CD1c-positive myeloid dendritic cell (primary cell): ENCODE measurements around the gene RAP2B.

Experiments
- DNase-seq: peaks from one replicate; pipeline ENCODE4 v3.0.0-alpha.2; 2016; ENCODE audit errors: extremely low spot score

RAP2B gene

GRCh38 chr3:153160451-153161137, 1.4 kb upstream of the RAP2B start:
- DNase-seq: peak; percentile 95

DNA sequence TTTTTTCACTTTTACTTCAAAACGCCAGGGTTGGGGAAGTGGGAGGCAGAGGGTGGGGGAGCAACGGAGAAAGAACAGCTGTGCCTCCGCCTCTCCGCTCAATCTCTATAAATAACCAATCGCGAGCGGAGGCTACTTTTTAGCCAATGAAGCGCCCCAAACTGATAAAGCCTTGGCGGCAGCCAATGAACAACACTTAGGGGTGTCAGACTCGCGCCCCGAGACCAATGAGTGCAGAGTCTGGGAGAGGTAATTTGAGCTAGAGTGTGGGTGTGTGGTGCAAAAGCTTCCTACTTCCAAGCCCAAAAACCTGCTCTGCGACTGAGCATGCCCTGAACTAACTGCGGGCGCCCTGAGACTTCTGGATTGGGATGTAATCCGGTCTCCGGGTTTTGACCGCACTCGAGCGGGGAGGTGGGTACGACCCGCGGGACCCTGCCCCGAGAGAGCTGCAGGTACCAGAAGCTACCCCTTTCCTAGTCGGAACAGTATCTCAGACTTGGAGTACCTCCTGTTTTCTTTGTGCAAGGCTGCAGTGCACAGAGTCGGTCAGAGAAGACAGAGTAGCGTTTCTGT, 800 bp upstream of the RAP2B start:
- peak; percentile 99 for DNase-seq

- DNase-seq: peak; percentile 67
These were observed 727 bp downstream of the RAP2B start for GRCh38 chr3:153162513-153163392.

- DNase-seq: peak; percentile 27
These were observed 1.3 kb downstream of the RAP2B start for GRCh38 chr3:153163393-153163724.

- no peak for DNase-seq
These were observed 1.9 kb downstream of the RAP2B start for GRCh38 chr3:153163756-153164550.

DNA sequence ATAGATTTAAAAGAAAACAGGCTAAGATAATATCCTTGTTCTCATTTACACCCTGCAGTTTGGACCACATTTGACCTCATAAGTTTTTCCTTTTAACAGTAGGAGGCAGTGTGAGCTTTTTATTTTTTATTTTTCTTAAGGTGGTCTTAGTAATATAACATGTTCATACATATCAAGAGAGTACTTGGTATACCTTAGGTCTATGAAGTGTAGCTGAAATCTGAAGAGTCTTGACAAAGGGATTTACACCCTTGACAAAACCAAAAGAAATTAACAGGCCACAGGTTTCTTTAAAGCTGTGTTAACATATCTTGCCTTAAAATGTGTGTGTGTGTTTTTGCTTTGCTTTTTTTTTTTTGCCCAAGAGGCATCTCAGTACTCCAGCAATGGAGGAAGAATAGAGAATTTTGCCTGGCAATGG, 3.2 kb downstream of the RAP2B start:
- peak; percentile 23 for DNase-seq

- no peak for DNase-seq
These were observed 4.2 kb downstream of the RAP2B start for GRCh38 chr3:153166206-153166605.

DNA sequence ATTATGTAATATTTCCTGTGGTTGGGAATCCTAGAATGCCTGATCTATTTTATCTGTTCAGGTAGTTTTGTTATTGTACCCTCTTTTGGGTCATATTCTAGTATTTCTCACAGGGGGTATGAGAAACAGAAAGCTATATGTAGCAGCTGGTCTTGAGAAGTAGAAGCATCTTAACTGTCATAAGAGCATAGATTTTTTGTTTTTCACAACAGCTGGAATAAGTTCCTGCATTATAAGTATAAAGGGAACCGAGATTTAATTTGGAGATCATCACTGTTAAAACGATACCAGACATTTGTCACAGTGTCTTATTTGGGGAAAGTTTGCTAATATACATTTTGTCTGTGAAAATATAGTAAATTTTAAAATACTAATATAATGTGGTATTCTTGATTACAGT, 4.8 kb downstream of the RAP2B start:
- peak; percentile 38 for DNase-seq

GRCh38 chr3:153169793-153170383, 7.9 kb downstream of the RAP2B start:
- DNase-seq: no peak

DNA sequence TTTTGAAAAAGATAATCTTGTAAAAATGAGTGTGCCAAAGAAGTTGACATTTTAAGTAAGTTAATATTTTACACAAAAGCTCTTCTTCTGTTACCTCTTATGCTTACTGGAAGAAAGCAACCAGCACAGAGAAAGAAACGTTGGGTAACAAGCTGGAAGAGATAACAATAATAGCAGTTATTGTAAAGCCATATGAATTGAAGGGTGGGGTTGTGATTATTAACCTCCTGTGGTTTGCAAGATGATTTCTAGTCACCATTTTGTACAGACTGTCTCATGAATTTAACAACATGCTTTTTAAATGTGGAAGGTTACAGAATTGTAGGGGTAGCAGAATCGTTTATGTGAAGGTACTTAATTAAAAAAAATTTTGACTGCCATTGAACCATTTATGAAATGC, 9.2 kb downstream of the RAP2B start:
- DNase-seq: no peak

GRCh38 chr3:153171918-153172317, 9.9 kb downstream of the RAP2B start:
- no peak for DNase-seq

GRCh38 chr3:153172796-153173757, 11.1 kb downstream of the RAP2B start:
- DNase-seq: no peak

DNA sequence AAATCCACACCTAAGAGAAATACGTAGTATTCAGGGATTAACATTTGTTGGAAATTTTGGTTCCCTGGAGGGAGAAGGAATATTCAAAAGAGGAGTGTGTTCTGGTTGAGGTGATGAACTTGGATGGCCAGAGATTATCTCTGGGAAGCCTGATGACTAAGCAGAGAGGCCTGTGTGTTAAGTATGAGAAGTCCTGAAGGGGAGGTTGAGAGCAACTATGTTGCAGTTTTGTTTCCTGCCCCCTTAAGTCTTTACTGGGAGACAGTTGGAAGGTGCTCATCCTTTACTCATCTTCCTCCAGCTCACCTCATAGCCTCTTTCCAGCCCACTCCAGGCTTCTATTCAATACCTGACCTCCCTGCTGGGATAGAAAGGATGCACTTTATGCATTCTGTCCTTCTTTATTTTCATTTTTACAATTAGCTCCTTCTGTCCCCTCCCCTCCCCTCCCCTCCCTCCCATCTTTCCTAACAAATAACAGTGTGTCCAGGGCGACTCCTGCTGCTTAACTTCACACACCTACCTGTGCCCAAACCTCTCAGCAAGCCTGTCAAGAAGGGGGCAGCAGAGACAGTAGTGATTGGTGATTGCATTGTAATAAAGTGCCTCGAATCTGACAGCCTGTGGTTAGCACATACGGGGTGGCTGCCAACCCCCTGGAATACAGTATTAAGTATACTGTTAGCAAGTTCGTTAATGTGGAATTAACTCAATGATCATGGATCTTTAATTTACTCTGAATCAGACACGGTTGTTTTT, 11.9 kb downstream of the RAP2B start:
- DNase-seq: no peak

GRCh38 chr3:153176197-153176596, 14.2 kb downstream of the RAP2B start:
- DNase-seq: no peak

DNA sequence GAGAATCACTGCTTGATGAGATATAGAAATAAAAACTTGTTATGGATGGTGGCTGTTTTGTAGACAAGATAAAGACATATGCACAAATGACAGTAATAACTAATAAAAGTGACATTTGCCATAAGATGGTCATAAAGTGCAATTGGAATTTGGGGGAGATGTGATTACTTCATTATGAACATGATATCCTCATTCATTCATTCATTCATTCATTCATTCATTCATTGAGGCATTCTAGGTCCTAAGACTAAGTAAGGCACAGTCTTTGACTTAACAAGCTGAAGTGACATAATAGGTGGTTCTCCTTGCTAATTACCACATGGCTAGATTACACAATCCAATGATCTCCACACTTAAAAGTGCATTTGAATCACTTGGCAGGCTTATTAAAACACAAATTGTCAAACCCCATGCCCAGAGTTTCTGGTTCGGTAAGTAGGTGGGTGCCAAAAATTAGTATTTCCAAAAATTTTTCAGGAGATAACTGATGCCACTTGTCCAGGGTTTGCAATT, 18.9 kb downstream of the RAP2B start:
- DNase-seq: no peak

DNA sequence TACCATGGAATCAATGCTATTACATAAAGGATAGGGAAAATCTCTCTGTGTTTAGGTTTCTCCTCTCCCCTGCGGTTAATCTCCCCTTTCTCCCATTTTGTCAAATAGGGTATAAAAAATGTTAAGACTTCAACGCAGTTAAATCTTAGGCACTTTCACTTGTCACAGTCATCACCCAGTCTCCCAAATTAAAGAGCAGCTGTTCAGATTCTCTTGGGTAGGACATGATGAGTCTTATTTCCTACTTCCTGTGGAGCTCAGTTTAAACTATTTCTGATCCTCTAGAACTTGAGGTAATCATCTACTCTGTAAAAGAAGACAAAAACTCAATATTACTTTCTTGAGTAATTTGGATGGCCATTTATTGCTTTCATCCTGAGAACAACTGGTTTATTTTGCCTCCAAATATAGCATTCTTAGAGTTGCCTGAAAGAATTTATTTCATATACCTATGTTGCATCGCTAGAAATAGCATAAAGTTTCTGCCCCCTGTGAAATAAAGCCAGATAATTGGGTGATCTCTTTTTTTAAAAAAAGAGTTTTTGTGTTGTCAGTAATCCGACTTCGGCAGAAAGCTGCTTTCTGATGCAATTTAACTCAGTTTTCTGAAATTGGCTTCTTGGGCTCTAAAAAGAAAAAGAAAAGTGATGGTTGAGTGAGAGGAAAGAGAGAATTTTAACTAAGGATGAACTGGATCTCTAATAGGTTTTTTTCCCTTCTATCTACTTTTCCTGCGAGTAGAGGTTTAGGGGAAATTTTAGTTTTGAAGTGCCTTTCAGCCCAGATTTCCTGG, 20.7 kb downstream of the RAP2B start:
- no peak for DNase-seq

DNA sequence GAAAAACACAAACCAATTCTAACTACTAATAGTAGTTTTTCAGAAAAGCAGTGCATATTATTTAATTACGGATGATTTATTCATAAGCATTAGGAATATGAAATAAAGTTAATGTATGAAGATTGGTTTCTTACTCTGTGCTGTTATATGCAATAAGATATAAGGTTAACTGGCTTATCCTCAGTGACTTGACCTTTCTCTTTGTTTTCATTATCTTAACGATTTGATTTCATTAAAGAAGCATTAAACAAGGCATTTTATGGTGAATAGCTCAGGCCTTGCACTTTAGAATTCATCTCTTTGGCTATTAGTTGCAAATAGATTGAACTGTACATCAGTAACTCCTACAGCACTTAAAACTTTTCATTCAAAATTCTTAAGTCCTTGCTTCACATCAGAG, 28.9 kb downstream of the RAP2B start:
- no peak for DNase-seq

- DNase-seq: no peak
These were observed 30.3 kb downstream of the RAP2B start for GRCh38 chr3:153192327-153192726.
